Stimulated activated CD8-positive, alpha-beta memory T cell treated with anti-CD3 and anti-CD28 coated beads, Interleukin-4, amount 100 ng/mL, for 1 hour (primary cell): Measurements from ENCODE around the gene PAPSS2.
"Not testable (repeated sequence)": the region's sequence is repeated elsewhere in the genome, so short reads cannot be mapped to it uniquely, and the experiment has no call there.

ENCODE experiments used
- DNase-seq, 2 donors: peaks; one replicate each; pipeline ENCODE4 v3.0.0-alpha.2; 2020; ENCODE audit warnings: low read depth in 2 of 2, low spot score in 1 of 2

The PAPSS2 gene

DNA sequence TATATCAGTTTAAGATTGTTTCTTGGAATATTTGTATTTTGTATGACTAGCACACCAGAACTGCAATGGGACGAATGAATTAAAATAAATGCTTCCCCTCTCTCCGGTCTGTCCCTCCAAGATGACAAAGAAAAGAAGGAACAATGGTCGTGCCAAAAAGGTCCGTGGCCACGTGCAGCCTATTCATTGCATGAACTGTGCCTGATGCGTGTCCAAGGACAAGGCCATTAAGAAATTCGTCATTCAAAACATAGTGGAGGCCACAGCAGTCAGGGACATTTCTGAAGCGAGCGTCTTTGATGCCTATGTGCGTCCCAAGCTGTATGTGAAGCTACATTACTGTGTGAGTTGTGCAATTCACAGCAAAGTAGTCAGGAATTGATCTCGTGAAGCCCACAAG is 17.2 kb upstream of the PAPSS2 start:
- no peak for DNase-seq

DNA sequence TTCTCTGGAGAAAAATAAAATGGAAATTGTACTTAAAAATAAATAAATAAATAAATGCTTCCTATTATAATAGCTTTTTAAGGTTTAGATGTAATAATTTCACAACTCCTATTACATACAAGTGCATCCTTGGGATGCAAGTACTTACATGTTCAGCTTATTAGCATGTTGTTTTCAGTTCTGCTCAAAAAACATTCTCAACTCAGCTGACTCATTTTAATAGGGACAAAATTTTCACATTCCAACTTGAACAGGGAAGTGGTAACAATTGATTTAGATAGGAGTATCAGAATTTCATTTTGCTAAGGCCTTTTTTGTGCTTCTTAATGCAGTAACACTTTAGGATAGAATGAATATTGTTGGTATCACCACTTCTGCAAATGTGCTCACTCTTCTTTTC is 16.7 kb upstream of the PAPSS2 start:
- no peak for DNase-seq

DNA sequence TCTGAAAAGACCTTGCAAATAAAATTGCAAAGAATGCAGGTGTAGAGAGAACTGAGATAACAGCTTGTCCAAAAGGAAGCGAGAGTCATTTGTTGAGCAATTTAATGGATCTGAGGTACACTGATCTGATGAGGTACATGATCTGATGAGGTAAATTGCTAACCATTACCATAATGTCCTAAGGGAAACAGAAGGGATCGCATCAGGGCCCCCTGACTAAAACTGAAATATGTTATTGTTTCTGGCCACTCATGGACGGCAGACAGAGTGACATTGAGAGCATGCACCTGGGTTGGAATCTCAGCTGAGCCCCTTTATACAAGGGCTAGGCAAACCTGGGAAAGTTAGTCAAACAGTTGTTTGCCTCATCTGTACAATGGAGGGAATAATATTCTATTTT is 15.8 kb upstream of the PAPSS2 start:
- no peak for DNase-seq

DNA sequence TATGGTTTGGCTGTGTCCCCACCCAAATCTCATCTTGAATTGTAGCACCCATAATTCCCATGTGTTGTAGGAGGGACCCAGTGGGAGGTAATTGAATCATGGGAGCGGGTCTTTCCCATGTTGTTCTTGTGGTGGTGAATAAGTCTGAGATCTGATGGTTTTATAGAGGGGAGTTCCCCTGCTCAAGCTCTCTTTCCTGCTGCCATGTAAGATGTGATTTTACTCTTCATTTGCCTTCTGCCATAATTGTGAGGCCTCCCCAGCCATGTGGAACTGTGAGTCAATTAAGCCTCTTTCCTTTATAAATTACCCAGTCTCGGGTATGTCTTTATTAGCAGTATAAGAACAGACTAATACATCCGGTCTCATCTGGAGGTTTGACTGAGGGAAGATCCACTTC is 15.2 kb upstream of the PAPSS2 start:
- DNase-seq = not testable (repeated sequence)

DNA sequence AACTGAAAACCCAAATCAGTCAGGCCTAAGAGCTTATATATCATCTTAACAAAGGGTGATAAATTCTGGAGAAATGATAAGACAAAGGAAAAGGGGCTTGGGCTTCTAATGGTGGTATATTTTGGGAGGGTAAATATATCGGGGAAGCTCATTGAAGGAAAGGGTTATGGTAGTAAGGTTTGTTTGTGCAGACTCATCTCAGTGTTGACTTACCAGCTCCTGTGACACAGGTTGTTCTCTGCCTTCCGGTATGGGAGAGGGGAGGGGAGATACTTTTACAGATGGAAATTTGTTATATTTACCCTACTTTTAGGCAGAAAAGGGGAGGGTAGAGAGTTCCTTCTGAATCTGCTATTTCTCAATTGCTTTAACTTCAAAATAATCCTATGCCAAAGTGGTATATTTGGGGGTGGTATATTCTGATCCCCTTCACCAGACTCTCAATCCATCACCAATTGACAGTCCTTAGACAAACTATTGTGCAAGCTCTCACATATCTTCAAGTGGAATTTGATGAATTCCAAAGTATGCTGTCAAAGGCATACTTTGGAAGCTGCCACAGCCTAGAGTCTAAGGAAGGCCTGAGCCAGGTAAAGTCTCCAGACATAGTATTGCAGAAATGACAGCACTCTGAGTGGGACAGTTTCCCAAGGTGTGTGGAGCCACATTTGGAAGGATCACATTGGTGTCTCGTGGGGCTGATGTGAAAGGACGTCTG is 13.3 kb upstream of the PAPSS2 start:
- DNase-seq = no peak

DNA sequence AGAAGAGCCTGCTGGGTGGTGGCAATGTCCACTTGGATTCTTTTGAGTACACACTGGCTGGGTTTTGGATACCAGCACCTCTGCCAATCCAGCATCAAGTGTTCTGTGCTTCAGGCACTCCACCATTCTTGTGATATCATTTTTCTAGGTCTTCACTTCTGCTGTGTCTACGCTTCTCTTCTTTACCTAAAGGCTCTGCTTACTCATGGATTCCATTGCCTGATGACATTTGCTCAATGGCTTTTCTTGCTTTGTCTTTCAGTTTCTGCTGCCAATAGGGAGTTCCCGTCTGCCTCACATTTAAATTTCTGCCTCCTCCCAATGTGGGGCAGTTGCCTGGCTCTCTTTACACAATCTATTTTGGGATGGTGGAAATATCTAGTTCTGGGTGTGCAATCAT is 12.7 kb upstream of the PAPSS2 start:
- no peak for DNase-seq

DNA sequence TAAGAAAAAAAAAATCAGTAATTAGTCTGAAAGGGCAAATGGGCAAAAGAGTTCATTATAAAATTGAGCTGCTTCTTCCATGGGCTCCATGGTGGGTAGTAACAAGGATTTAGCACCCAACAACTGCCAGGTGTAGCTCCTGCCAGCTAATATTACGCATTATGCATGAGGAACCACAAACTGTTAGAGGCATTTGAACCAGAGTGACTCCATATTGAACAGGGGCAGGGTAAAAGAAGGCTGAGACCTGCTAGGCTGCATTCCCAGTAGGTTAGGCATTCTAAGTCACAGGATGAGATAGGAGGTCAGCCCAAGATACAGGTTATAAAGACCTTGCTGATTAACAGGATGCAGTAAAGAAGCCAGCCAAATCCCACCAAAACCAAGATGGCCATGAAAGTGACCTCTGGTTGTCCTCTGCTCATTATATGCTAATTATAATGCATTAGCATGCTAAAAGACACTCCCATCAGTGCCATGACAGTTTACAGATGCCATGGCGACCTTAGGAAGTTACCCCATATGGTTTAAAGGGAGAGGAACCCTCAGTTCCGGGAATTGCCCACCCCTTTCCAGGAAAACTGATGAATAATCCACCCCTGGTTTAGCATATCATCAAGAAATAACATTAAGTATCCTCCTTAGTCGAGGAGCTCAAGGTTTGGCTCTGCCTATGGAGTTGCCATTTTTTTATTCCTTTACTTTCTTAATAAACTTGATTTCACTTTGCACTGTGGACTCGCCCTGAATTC is 8.7 kb upstream of the PAPSS2 start:
- no peak for DNase-seq

DNA sequence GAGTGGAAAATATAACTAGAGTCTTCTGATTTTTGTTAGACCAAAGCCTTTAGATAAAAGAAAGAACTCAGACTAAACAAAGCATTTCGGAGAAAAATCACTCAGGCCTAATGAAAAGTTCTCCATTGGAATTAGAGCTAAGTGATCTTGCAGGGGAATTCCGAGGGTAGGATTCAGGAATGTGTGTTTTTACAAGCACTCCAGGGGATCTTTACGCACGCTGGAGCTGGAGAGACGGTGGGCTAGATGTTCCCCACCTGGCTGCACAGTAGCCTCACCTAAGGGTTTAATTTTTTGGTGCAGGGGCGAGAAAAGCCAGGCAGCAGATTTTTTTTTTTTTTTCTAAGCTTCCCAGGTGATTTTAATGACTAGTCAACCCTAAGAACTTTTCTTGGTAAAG is 7.9 kb upstream of the PAPSS2 start:
- no peak for DNase-seq

DNA sequence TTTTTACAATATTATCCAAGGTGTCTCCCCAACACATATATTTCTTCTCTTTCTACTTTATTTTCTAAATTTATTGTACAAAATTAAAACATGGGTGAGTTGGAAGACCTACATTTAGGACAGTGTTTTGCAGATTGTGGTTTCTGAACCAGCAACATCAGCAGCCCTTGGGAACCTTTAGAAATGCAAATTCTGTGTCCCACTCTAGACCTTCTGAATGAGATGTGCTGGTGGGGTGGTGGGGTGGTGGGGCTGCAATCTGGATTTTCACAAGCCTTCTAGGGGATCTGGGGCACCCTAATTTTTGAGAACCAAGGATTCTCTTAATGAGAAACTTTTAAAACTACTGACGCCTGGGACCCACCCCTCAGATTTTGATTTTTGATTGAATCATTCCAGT is 7.4 kb upstream of the PAPSS2 start:
- no peak for DNase-seq

DNA sequence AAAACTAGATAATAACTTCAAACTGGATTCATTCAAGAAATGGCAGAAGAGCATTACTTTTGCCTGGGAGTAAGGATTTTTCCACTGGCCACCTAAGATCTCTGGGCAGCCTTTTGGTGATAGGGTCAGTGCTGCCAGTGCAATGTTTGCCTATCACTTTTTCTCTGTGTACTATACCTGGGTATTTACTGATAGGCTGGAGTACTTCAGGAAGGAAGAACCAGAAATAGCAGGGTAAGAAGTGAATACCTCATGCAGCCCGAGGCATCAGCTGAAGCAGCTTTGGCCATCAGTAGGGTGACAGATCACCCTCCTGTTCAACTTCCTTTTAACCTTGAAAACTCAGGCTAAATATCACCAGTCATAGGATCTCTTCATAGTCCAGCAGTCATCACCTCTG is 5.5 kb upstream of the PAPSS2 start:
- no peak for DNase-seq

DNA sequence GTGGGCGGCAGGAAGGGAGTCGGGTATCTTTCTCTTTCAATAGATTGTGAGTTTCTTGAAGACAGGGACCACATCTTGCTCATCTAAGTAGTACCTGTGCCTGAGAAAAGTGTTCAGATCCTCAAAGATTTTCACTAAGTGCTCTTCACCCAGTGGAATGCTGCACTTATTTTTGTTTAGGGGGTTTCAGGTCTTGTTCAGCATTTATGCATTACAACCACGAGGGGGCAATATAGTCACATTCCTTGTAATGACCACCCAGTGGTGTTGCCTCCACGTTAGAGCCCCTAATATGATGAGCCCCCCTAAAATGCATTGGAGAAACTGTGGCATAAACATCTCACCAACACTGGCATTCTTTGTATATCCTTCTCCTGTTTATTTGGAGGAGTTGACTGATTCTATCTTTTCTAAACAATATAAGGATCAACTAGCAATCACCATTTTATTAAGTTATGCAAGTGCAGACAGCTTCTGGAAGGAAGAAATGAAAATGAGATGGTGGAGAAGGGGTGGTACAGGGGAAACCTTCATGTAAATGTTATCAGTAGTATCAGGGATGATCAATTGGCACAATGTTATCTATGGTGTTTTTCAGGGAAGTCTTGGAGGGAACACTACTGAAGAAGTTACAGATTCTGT is 3.1 kb upstream of the PAPSS2 start:
- no peak for DNase-seq

DNA sequence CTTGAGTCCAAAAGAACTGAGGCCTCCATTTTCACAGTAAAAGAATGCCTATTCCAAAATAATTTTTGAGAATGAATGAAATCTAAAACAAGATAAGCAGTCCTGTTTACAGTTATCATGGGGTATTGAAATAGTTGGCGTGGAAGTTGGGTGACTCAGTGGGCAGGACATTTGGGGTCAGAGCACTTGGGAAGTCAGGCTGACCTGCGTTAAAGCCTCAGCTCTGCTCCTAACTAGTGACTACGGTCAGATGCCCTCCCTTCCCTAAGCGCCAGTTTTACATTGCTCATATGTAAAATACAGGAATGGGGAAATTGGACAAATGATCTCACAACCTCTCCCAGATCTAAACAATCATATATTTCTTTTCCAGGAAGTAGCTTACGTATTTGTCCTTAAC is 2.3 kb upstream of the PAPSS2 start:
- no peak for DNase-seq

DNA sequence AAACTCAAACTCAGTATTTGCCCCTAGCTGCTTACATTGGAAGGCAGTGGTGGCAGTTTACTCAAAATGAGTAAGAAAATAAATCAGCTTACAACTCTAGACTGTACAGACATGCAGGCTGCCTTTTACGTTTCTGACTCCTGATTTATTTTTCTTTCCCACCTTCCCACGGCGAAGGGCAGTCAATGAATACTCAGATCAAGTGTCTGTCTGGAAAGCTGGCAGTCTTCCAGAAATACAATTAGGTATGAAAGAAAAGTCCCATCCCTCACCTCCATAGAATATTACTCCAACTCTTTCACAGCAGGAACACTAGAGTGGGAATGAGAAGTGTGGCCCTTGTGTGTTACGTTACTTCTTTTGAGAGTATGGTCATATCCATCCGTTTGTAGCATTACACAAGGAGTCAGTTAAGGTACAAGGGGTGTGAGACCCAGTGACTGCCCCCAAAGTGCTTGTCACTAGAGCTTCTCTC is 1.3 kb upstream of the PAPSS2 start:
- DNase-seq = no peak

DNA sequence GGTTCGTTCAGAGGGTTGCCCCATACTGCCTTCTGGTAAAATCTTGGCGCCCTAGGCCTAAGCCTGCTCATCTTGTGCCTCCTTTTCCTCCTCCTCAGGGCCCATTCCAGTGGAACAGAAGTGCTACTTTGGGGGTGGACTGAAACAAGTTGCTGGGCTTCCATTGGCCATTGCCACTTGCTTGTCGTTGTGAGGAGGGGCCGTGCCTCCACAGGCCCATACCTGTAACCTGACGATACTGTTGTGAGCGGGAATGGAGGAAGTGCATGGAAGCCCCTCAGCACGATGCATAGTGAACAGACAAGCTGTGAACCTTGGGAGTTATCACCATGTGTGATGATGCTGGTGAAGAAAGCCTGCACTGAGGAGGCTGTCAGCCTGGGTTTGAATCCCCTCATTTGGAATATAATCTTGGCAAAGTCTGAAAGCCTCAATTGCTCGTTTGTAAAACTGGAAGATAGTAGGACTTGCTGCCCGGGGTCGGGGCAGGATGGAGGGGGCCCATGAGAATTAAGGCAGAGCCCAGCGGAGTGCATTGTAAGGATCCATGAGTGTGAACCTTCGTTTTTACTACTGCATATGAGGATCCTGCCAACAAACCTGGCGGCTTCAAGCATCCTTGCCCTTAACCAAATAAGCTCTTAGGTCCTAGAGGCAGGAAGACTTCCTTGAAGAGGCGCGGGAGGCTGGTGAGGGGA is 671 bp upstream of the PAPSS2 start:
- no peak for DNase-seq

DNA sequence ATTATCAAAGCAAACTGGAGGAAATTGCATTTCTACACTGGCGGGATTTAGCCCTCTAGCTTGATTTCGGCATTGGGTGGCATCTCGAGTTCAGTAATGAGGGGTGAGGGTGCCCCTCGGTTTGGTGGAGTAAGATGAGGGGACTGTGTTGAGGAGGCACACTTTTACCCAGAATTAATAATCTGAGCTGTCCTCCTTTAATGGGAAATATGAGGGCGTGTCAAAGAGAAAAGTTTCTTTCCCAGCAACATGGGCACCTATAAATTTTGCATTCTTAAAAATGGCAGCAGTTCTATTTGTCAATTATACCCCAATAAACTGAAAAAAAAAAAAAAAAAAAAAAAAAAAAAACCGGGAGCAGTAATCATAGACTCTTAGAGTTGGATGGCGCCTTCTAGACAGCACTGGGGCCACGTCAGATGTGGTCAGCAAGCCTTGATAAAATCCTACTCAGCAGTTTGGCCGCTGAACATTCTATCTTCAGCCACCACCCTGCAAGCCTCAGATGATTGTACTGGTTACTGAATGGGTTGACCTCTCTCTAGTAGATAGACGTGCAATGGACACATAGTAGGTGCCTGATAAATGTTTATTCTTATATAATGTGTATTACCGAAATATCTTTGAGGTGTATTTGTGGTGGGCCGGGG is 931 bp downstream of the PAPSS2 start:
- no peak for DNase-seq

DNA sequence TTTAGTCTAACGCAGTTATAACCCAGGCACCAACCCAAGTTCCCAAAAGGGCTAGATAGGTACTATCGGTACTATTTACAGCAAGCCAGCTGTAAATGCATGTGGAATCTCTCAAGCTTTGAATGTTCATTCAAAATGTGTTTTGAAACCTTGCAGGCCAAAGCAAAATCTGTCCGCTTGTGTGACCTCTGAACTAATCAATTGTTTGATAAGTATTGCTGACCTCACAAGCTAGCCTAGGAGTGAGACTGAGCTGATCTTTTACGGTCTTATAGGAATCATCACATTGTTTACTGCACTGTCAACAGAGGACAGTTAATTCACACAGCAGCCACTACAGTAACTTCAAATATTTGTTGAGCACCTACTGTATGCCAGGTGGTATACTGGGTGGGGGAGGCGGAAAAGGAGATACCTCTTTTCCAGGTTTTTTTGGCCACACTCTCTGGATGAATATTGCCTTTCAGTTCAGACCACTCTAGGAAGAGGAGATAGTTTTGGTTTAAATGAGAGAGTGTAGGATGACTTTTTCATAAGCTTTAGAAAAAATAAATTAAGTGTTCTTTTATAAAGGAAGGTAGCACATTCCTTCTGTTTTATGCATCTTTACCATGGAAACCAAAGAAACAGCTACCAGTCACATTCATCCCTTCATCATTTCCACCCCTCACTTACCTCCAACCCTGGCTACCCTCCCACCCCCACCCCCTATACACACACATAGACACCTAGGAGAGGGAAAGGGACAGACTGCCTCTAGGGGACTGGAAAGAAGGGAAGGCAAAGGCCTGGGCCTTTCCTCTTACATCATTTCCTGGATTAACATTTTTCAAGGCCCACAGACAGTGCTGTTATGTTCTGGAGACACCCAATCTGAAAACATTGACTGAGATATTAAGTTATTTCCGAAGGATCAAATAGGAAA is 2.4 kb downstream of the PAPSS2 start:
- no peak for DNase-seq

DNA sequence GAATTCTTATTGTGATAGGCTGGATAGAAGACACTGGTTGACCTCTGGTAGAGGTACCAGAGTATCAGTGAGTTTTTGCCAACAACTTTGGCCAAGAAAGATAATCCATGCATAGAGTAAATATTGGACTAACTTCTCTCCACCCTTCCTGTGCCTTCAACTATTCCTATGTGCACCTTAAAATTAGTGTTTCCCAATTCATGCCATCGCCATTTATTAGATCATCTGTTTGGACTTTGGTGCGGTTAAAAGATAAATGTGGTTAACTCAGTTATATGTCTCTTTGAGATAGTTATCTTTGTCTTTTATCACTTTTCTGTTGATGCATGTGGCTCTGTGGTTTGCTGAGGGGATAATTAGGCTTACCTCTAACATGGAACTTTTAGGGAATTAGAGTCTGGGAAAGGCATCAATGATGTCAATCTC is 4.6 kb downstream of the PAPSS2 start:
- no peak for DNase-seq

DNA sequence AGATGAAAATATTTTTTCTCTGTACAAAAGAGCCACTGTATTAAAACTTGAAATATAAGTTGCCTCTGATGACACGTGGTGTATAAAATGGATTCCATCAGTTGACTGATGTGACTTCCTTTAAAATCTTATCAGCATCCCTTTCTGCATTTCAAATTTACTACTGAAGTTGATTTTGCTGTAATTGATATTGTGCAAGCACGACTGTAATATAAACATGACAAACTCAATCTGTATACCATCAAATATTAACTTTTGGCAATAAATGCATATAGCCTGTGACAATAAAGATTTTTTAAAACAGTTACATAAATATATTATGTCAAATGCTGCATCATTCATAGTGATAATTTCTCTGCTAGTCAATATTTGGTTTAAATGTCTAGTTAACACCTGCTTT is 7.8 kb downstream of the PAPSS2 start:
- DNase-seq = no peak

DNA sequence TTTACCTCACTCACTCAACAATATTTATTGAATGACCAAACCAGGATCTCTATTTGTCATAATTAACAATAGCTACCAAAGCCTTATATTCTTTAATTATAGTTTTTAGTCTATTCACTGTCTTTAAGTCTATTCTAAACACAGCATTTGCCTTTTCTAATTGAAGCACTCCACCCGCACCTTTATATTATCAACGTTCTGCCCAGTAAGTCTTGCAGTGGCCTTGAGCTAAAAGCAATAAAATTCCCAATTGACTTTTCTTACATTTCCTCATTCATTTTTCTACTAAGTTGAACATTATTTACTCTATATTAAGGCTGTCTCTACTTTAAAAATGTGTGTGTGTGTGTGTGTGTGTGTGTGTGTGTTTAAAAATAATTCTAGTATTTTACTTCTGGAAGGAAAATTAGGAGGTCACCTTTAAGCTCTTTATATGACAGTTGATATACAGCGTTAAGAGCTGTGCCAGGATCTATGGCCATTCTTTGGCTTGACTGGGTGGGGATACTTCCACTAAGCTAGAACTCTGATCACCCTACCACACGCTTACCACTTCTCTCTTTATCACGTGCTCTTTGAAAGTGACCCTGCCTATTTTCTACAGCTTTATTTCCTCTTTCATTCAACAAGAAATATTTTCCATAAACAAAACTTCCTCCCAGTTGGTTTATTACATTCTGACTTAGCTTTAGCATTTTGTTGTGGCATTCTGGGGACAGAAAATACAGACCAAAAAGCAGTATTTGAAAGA is 8.8 kb downstream of the PAPSS2 start:
- no peak for DNase-seq
